Adrenal gland (tissue), 12 donors: ENCODE measurements around the gene NCDN. TPM values are rescaled to one million over a fixed set of nuclear protein-coding genes. Genes with fewer than 3 reads are reported as not detected.
A peak's percentile ranks its signal among the peaks of the same experiment; 100 is the strongest.

Source experiments
- DNase-seq, 7 donors: peaks; one replicate each; pipeline ENCODE4 v3.0.0-alpha.2; 2019 to 2020
- H3K27ac ChIP-seq, 5 donors: fragments of 200-600 bp; sonication (generic) in 4 of 5; 1 replicate in 3 of 5; 2 replicates in 2 of 5; pipeline versions ENCODE4 v1.5.1 to v1.8.0; 2016 to 2020; ENCODE audit warnings: mild to moderate bottlenecking in 1 of 5
- H3K27me3 ChIP-seq: fragments of 200-600 bp; 2 replicates; pipeline ENCODE4 v1.8.0; 2021
- H3K36me3 ChIP-seq, 2 donors: fragments of 200-600 bp; replicated peaks in 1 of 2; 1 replicate in 1 of 2; 2 replicates in 1 of 2; pipeline versions ENCODE4 v1.5.1 to v1.8.0; 2018 to 2022
- H3K4me1 ChIP-seq, 2 donors: fragments of 200-600 bp; replicated peaks in 1 of 2; 1 replicate in 1 of 2; 2 replicates in 1 of 2; pipeline versions ENCODE4 v1.5.1 to v1.8.0; 2018 to 2021
- H3K4me3 ChIP-seq, 4 donors: fragments of 200-600 bp; sonication (generic) in 3 of 4; one replicate each; pipeline ENCODE4 v1.5.1; 2016 to 2018
- H3K9me3 ChIP-seq, 3 donors: fragments of 200-600 bp; sonication (generic) in 1 of 3; replicated peaks in 1 of 3; 1 replicate in 2 of 3; 2 replicates in 1 of 3; pipeline versions ENCODE4 v1.5.1 to v1.8.0; 2016 to 2021
- CTCF ChIP-seq, 6 experiments: fragments of 450-650 bp in 4 of 6; fragments of 200-600 bp in 2 of 6; sonication (generic) in 1 of 6; IDR thresholded peaks; 1 replicate in 5 of 6; 2 replicates in 1 of 6; pipeline versions ENCODE4 v1.5.1 to v1.8.0; 2016 to 2021; ENCODE audit warnings: antibody characterized with exemption in 6 of 6, mild to moderate bottlenecking in 2 of 6, moderate library complexity in 1 of 6
- POLR2A ChIP-seq, 2 donors: fragments of 450-650 bp; IDR thresholded peaks; one replicate each; pipeline ENCODE4 v1.6.1; 2017; ENCODE audit warnings: antibody characterized with exemption in 2 of 2, mild to moderate bottlenecking in 2 of 2, moderate library complexity in 1 of 2
- WGBS, 4 donors: extraction: QIAGEN DNeasy Blood & Tissue Kit in 2 of 4; methylation state at CpG; one replicate each; pipeline versions ENCODE4 v1.1.5 to v1.1.7; 2013 to 2017; 5-methylcytosine and 5-hydroxymethylcytosine counted together
- intact Hi-C, 2 donors: fragments of 100-400 bp; cut with DNase I; formaldehyde crosslinking; loops; one replicate each; pipeline versions ENCODE4 v1.14.1 to v1.15.0; 2022 to 2023
- polyA plus RNA-seq, 3 donors: library from polyadenylated mRNA; stranded (reverse); fragments of 200-250 nt in 2 of 3; fragments of 350-450 nt in 1 of 3; fragmentation: Illumina TruSeq in 1 of 3; extraction: RNeasy Lipid Tissue Mini Kit (QIAGEN cat#74804) in 1 of 3; gene quantifications; one replicate each; pipeline ENCODE4 v1.2.3, GENCODE V29; 2013 to 2014
- total RNA-seq, 9 donors: library from RNA; depleted of rRNA in 4 of 9; stranded (reverse); fragments of >200 nt in 4 of 9; fragments of 120-200 nt in 1 of 9; fragmentation: NEBNext Ultra II Directional in 1 of 9; extraction: Animal tissue kit (Norgen Biotek cat#: 25700) in 1 of 9; gene quantifications; one replicate each; pipeline versions ENCODE4 v1.1.0 to v1.2.4, GENCODE V29; 2013 to 2023
- donor health status: healthy with polysubstance abuse.
- donor health status: Bipolar disorder and iron deficiency.
- donor health status: DM: yes; HTN: yes; CAD: no.
- donor health status: DM: no; HTN: no; CAD: no.
- donor health status: DM: no; HTN: no; CAD: no.
- donor health status: DM: yes; HTN: yes; CAD: no.

NCDN gene
- total and polyA plus RNA-seq, 12 donors: 12.0 to 49.3 (median 38.7) TPM

DNA sequence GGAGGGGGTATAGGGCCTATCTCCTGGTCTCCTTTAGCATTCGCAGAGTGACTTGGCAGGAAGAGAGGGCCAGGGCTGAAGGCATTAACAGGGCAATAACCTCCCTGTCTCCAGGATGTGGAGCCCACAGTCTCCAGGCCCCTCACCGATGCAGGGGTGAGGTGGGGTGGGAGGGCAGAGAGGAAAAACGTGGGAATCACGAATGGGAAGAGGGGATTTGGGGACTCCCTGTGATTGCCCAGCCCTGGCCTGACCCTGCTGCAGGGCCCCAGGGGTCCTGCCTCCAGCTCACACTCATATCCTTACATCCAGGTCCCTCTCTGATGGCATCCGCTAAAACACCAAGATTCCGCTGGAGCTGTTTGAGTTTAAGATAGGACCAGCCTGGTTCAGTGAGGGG is 30.1 kb downstream of the NCDN start:
- H3K9me3 ChIP-seq: no peaks in the 10 kb centered on the region
- intact Hi-C loops: no loop called here
- no peaks in the 10 kb centered on the region for H3K27me3 ChIP-seq
- WGBS, 4 donors: 81 to 95% (median 84%) methylated on average over 5 to 6 of the region's 6 CpGs
- H3K36me3 ChIP-seq: no peaks in the 10 kb centered on the region
- H3K4me3 ChIP-seq: no peak overlapping the region
- no peak overlapping the region for H3K27ac ChIP-seq
- no peaks in the 10 kb centered on the region for H3K4me1 ChIP-seq
- TF ChIP-seq POLR2A (IDR thresholded peaks at IDR 0.05) (no peak), CTCF (IDR thresholded peaks at IDR 0.05) (no peak)
- DNase-seq: no peak

- Histone ChIP-seq H3K36me3 (no peaks in the 10 kb centered on the region), H3K9me3 (no peaks in the 10 kb centered on the region), H3K27me3 (no peaks in the 10 kb centered on the region), H3K4me1 (no peaks in the 10 kb centered on the region), H3K4me3 (no peak overlapping the region), H3K27ac (no peak overlapping the region)
- intact Hi-C loops: no loop called here
- DNase-seq: no peak
- TF ChIP-seq CTCF (IDR thresholded peaks at IDR 0.05): no peak
- no peak for TF ChIP-seq POLR2A (IDR thresholded peaks at IDR 0.05)
- WGBS, 4 donors: 78 to 88% (median 85%) methylated on average over 21 of the region's 21 CpGs
These were observed 30.8 kb downstream of the NCDN start for GRCh38 chr1:35588197-35588910.

GRCh38 chr1:35589516-35590427 is 32.2 kb downstream of the NCDN start:
- no peak overlapping the region for H3K4me3 ChIP-seq
- TF ChIP-seq CTCF (IDR thresholded peaks at IDR 0.05) (no peak), POLR2A (IDR thresholded peaks at IDR 0.05) (no peak)
- no peaks in the 10 kb centered on the region for H3K36me3 ChIP-seq
- no peaks in the 10 kb centered on the region for H3K4me1 ChIP-seq
- H3K9me3 ChIP-seq: no peaks in the 10 kb centered on the region
- peak in 1 of 7 donors; percentile 18 for DNase-seq
- intact Hi-C loops: no loop called here
- H3K27ac ChIP-seq: no peak overlapping the region
- 96 to 97% (median 96%) methylated on average over 14 to 15 of the region's 15 CpGs for WGBS, 4 donors
- H3K27me3 ChIP-seq: no peaks in the 10 kb centered on the region

DNA sequence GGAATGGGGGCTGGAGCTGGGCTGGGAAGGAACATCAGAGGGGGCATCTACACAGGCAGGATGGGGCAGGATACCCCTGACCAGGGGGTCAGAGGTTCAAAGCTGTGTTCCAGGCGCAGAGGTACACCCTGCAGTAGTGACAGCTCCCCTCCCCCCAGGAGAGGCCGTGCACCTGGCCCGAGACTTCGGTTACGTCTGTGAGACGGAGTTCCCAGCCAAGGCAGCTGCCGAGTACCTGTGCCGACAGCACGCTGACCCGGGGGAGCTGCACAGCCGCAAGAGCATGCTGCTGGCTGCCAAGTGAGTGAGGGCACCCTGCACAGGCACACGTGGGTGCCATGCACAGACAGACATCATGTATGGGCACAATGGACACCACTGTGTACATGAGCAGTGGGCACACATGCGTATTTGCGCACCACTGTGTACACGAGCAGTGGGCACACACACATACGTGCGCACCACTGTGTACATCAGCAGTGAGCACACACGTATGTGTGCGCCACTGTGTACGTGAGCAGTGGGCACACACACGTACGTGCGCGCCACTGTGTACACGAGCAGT is 33.0 kb downstream of the NCDN start:
- peak in 1 of 7 donors; percentile 21 for DNase-seq
- Histone ChIP-seq H3K4me3 (no peak overlapping the region), H3K27ac (no peak overlapping the region), H3K36me3 (no peaks in the 10 kb centered on the region), H3K9me3 (no peaks in the 10 kb centered on the region), H3K27me3 (no peaks in the 10 kb centered on the region), H3K4me1 (no peaks in the 10 kb centered on the region)
- intact Hi-C loops: no loop called here
- 92 to 94% (median 93%) methylated on average over 13 to 25 of the region's 25 CpGs for WGBS, 4 donors
- TF ChIP-seq POLR2A (IDR thresholded peaks at IDR 0.05) (no peak), CTCF (IDR thresholded peaks at IDR 0.05) (no peak)
